Activated CD4-positive, alpha-beta memory T cell treated with anti-CD3 and anti-CD28 coated beads, Interleukin-2, amount 10 ng/mL, durations not matched to agents 7 days and 5 days (primary cell): ENCODE measurements around the gene RNF17. TPM values are rescaled to one million over a fixed set of nuclear protein-coding genes. Genes with fewer than 3 reads are reported as not detected.

Source experiments
- CTCF ChIA-PET: fragments of 350-600 bp; sonication (Branson Sonifier 250); formaldehyde crosslinking; loops from one replicate; lab custom pipeline; 2021; ENCODE audit warnings: antibody characterized with exemption, inconsistent platforms; lab: Charles Lee
- POLR2A ChIA-PET: fragments of 350-600 bp; sonication (Branson Sonifier 250); formaldehyde crosslinking; loops from one replicate; lab custom pipeline; 2021; ENCODE audit warnings: antibody characterized with exemption; lab: Charles Lee
- DNase-seq: peaks from one replicate; pipeline ENCODE4 v3.0.0-alpha.2; 2020
- H3K27ac Mint-ChIP-seq: one replicate; pipeline ENCODE4 v1.8.0; 2021; ENCODE audit warnings: mild to moderate bottlenecking, mixed read lengths
- H3K27me3 Mint-ChIP-seq: one replicate; pipeline ENCODE4 v1.8.0; 2021; ENCODE audit warnings: mixed read lengths
- H3K36me3 Mint-ChIP-seq: one replicate; pipeline ENCODE4 v1.8.0; 2021; ENCODE audit warnings: low read depth, mixed read lengths
- H3K4me1 Mint-ChIP-seq: one replicate; pipeline ENCODE4 v1.8.0; 2021; ENCODE audit warnings: mixed read lengths
- H3K4me3 Mint-ChIP-seq: one replicate; pipeline ENCODE4 v1.8.0; 2021; ENCODE audit warnings: mild to moderate bottlenecking, mixed read lengths
- H3K9me3 Mint-ChIP-seq: one replicate; pipeline ENCODE4 v1.8.0; 2021; ENCODE audit warnings: mixed read lengths
- total RNA-seq, 2 experiments: library from RNA; stranded (reverse); gene quantifications; one replicate each; pipeline ENCODE4 v1.2.3, GENCODE V29; 2021

RNF17 gene
- total RNA-seq, 2 experiments from 2014 or later, result not detected

GRCh38 chr13:24897293-24897692 lies 133.3 kb downstream of the RNF17 start:
- ChIA-PET CTCF (no interaction called here), POLR2A (no interaction called here)
- Mint-ChIP-seq H3K9me3 (no peaks in the 10 kb centered on the region), H3K4me1 (no peaks in the 10 kb centered on the region), H3K27ac (no peak overlapping the region), H3K36me3 (peaks cover 37% of the 10 kb centered on the region), H3K4me3 (no peak overlapping the region), H3K27me3 (no peaks in the 10 kb centered on the region)
- DNase-seq, result no peak

DNA sequence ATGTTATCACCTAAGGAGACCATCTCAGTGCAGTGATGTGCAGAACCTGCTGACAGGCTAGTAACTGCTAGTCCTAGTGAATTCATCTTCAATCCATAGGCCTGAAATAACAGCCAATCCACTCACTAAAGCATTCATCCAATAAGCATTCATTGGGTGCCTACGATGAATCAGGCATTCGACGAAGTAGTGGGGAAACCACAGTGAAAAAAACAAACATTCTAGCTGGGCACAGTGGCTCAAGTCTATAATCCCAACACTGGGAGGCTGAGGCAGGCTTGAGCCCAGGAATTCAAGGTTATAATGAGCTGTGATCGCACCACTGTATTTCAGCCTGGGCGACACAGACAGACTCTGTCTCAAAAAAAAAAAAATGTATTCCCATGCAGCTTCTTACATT lies 135.6 kb downstream of the RNF17 start:
- H3K36me3 Mint-ChIP-seq, result peaks cover 31% of the 10 kb centered on the region
- H3K27ac Mint-ChIP-seq, result no peak overlapping the region
- ChIA-PET POLR2A (no interaction called here), CTCF (no interaction called here)
- no peak overlapping the region for H3K4me3 Mint-ChIP-seq
- no peaks in the 10 kb centered on the region for H3K27me3 Mint-ChIP-seq
- H3K9me3 Mint-ChIP-seq, result no peaks in the 10 kb centered on the region
- no peaks in the 10 kb centered on the region for H3K4me1 Mint-ChIP-seq
- DNase-seq, result no peak

GRCh38 chr13:24900507-24900906 lies 136.5 kb downstream of the RNF17 start:
- POLR2A ChIA-PET, result no interaction called here
- Mint-ChIP-seq H3K27me3 (no peaks in the 10 kb centered on the region), H3K4me3 (no peak overlapping the region), H3K27ac (no peak overlapping the region), H3K9me3 (no peaks in the 10 kb centered on the region), H3K4me1 (no peaks in the 10 kb centered on the region), H3K36me3 (peaks cover 39% of the 10 kb centered on the region)
- no peak for DNase-seq
- CTCF ChIA-PET, result no interaction called here

GRCh38 chr13:24905242-24905641 lies 141.3 kb downstream of the RNF17 start:
- DNase-seq, result no peak
- Mint-ChIP-seq H3K36me3 (peaks cover 51% of the 10 kb centered on the region), H3K4me3 (no peak overlapping the region), H3K9me3 (no peaks in the 10 kb centered on the region), H3K27ac (no peak overlapping the region), H3K27me3 (no peaks in the 10 kb centered on the region), H3K4me1 (no peaks in the 10 kb centered on the region)
- CTCF ChIA-PET, result no interaction called here
- POLR2A ChIA-PET, result no interaction called here

DNA sequence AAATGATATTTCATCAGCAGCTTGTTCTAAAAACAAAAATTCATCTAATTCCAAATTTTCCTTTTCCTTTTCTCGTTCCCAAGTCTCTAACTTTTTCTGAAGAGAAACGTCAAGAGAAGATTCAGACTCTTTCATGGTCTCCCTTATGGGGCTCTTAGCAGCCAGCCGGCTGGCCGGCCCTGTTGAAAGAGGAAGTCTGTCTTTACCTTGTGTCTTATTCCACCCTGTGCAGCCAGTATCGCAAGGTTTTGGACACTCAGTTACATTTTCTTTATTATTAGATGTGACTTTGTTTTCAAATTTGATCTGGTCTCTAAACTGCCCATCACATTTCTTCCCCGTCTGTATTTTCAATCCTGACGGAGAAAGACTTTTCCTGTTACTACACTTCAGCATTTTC lies 142.3 kb downstream of the RNF17 start:
- Mint-ChIP-seq H3K27ac (no peak overlapping the region), H3K27me3 (no peaks in the 10 kb centered on the region), H3K36me3 (peaks cover 58% of the 10 kb centered on the region), H3K4me3 (no peak overlapping the region), H3K4me1 (peaks cover 4% of the 10 kb centered on the region), H3K9me3 (no peaks in the 10 kb centered on the region)
- POLR2A ChIA-PET, result no interaction called here
- CTCF ChIA-PET, result no interaction called here
- DNase-seq, result no peak

DNA sequence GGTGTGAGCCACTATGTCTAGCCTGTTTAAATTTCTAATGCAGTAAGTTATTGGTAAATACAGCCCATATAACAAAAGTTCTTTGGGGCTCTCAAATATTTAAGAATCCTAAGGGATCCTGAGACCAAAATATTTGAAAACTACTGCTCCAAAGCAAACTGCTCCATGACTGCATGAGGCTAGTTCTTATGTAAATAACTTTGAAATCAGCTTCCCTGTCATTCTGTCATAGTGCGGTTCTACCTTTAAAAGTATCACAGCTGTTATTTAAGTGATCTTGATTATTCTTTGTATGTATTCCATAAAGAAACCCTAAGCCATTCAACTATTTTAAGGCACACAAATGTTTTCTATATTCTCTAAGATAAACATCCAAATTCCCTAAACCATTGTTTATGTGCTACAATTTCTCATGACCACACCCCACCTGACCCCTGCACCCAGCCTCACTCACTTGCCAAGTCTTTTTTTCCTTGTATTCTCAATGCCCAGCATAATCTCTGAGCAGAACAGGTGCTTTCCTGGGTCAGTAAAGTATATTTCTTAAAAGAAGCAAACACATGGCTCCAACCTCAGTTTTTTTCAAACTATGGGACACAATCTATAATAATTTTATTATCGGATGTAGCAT lies 146.6 kb downstream of the RNF17 start:
- Mint-ChIP-seq H3K27ac (no peak overlapping the region), H3K4me1 (peaks cover 12% of the 10 kb centered on the region), H3K36me3 (peaks cover 44% of the 10 kb centered on the region), H3K9me3 (no peaks in the 10 kb centered on the region), H3K27me3 (no peaks in the 10 kb centered on the region), H3K4me3 (no peak overlapping the region)
- ChIA-PET POLR2A (interaction anchor here (1.3 kb wide), 1 partner anchor 12 kb away, joined by 7 read pairs; a partner anchor contains a TSS), CTCF (interaction anchor here (1.0 kb wide), 1 partner anchor 85 kb away, joined by 3 read pairs; no protein-coding TSS in a partner anchor)
- DNase-seq, result no peak

DNA sequence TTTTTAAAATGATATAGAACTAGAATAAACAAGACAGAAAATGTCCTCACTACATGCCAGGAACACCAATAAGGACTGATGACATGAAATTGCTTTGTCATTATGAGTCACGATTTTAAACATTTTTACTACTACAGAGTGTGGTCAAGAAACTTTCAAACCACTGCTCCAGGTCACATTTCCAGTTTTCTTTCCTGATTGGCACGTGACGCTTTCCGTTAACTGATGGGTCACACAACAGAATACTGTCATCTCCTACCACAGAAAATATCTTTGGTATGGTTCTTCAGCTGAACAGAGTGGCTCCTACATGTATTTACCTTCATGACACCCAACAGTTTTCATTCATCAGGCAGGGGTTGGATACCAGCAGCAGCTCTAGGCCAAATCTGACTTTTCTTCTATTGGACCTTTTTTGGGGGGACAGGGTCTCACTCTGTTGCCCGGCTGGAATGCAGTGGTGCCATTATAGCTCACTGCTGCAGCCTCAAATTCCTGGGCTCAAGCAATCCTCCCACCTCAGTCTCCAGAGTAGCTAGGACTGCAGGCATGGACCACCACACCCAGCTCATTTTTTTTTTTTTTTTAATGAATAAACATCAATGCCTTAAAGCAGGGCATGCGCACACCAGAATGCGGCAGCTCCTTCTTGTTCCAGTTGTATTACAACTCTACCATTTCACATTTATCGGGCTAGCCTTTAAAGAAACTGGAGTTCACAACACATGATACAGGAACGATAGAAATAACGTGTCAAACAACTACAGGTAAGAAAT lies 147.4 kb downstream of the RNF17 start:
- Mint-ChIP-seq H3K4me1 (peaks cover 14% of the 10 kb centered on the region), H3K4me3 (no peak overlapping the region), H3K27me3 (no peaks in the 10 kb centered on the region), H3K27ac (no peak overlapping the region), H3K36me3 (peaks cover 37% of the 10 kb centered on the region), H3K9me3 (no peaks in the 10 kb centered on the region)
- ChIA-PET POLR2A (interaction anchor here (1.3 kb wide), 1 partner anchor 11 kb away, joined by 7 read pairs; a partner anchor contains a TSS), CTCF (interaction anchor here (1.0 kb wide), 1 partner anchor 84 kb away, joined by 3 read pairs; no protein-coding TSS in a partner anchor)
- DNase-seq, result no peak

GRCh38 chr13:24916464-24916863 lies 152.5 kb downstream of the RNF17 start:
- no peaks in the 10 kb centered on the region for H3K9me3 Mint-ChIP-seq

GRCh38 chr13:24921003-24921402 lies 157.0 kb downstream of the RNF17 start:
- Mint-ChIP-seq H3K9me3 (no peaks in the 10 kb centered on the region), H3K4me3 (peak overlapping the region; percentile 52), H3K36me3 (peaks cover 4% of the 10 kb centered on the region), H3K4me1 (peaks cover 35% of the 10 kb centered on the region), H3K27ac (no peak overlapping the region), H3K27me3 (no peaks in the 10 kb centered on the region)
- CTCF ChIA-PET, result no interaction called here
- POLR2A ChIA-PET, result interaction anchor here (1.0 kb wide), 1 partner anchor 8 kb away, joined by 3 read pairs; no protein-coding TSS in a partner anchor
- no peak for DNase-seq

More at GRCh38 chr13:24916464-24916863, 152.5 kb downstream of the RNF17 start:
- CTCF ChIA-PET, result no interaction called here
- H3K27ac Mint-ChIP-seq, result no peak overlapping the region
- H3K4me1 Mint-ChIP-seq, result peaks cover 25% of the 10 kb centered on the region
- H3K4me3 Mint-ChIP-seq, result no peak overlapping the region
- no peaks in the 10 kb centered on the region for H3K27me3 Mint-ChIP-seq
- POLR2A ChIA-PET, result no interaction called here
- H3K36me3 Mint-ChIP-seq, result peaks cover 7% of the 10 kb centered on the region
- DNase-seq, result no peak

GRCh38 chr13:24921881-24922280 lies 157.9 kb downstream of the RNF17 start:
- no peak for DNase-seq
- peaks cover 4% of the 10 kb centered on the region for H3K36me3 Mint-ChIP-seq
- POLR2A ChIA-PET, result interaction anchor here (0.7 kb wide), 1 partner anchor 212 kb away, joined by 3 read pairs; no protein-coding TSS in a partner anchor
- CTCF ChIA-PET, result interaction anchor here (1.0 kb wide), 1 partner anchor 96 kb away, joined by 3 read pairs; no protein-coding TSS in a partner anchor
- H3K4me1 Mint-ChIP-seq, result peaks cover 35% of the 10 kb centered on the region
- no peaks in the 10 kb centered on the region for H3K27me3 Mint-ChIP-seq
- H3K27ac Mint-ChIP-seq, result peak overlapping the region; percentile 98
- H3K9me3 Mint-ChIP-seq, result no peaks in the 10 kb centered on the region
- peak overlapping the region; percentile 99 for H3K4me3 Mint-ChIP-seq

DNA sequence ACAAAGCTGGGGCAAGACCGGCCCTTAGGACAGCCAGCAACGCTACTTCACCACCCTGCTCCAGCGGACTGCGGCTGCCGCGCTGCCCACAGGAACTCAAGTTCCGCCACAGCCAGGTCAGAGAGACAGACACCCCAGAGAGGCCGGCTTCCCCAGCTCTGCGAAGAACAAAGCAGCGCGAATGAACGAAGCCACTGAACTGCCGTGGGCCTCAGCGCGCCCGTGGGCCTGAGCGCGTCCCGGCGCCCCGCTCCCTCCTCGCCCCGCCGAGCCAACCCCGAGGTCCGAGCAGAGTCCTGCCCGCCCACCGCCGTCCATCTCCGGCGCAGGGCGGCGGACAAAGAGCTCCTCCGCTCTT lies 158.4 kb downstream of the RNF17 start:
- peak overlapping the region; percentile 99 for H3K4me3 Mint-ChIP-seq
- POLR2A ChIA-PET, result interaction anchor here (0.7 to 1.7 kb wide), 6 partner anchors 10 to 380 kb away, joined by 3 to 7 read pairs (median 3); no protein-coding TSS in a partner anchor
- no peak for DNase-seq
- peaks cover 4% of the 10 kb centered on the region for H3K36me3 Mint-ChIP-seq
- CTCF ChIA-PET, result interaction anchor here (0.8 to 1.0 kb wide), 2 partner anchors 78 to 95 kb away, joined by 3 read pairs; no protein-coding TSS in a partner anchor
- no peaks in the 10 kb centered on the region for H3K9me3 Mint-ChIP-seq
- no peaks in the 10 kb centered on the region for H3K27me3 Mint-ChIP-seq
- peak overlapping the region; percentile 98 for H3K27ac Mint-ChIP-seq
- peaks cover 35% of the 10 kb centered on the region for H3K4me1 Mint-ChIP-seq

- Mint-ChIP-seq H3K36me3 (peaks cover 4% of the 10 kb centered on the region), H3K27me3 (no peaks in the 10 kb centered on the region), H3K4me3 (peak overlapping the region; percentile 99), H3K9me3 (no peaks in the 10 kb centered on the region), H3K4me1 (peaks cover 35% of the 10 kb centered on the region), H3K27ac (peak overlapping the region; percentile 98)
- ChIA-PET CTCF (interaction anchor here (0.8 to 1.0 kb wide), 2 partner anchors 79 to 95 kb away, joined by 3 read pairs; no protein-coding TSS in a partner anchor), POLR2A (interaction anchor here (0.7 to 1.7 kb wide), 6 partner anchors 10 to 380 kb away, joined by 3 to 7 read pairs (median 3); no protein-coding TSS in a partner anchor)
- peak; percentile 97 for DNase-seq
Measured at GRCh38 chr13:24922745-24923591, 159.0 kb downstream of the RNF17 start.
